Stimulated activated naive CD8-positive, alpha-beta T cell treated with anti-CD3 and anti-CD28 coated beads, Interleukin-15, Interleukin-2, amounts not matched to agents 100 U/mL and 50 U/mL, for 24 hours (primary cell): ENCODE results near the gene FEM1A.
"Not testable (repeated sequence)": the region's sequence is repeated elsewhere in the genome, so short reads cannot be mapped to it uniquely, and the experiment has no call there.

Experiments used
- ATAC-seq: fragments of 150-1000 bp; cut with Tn5 transposase; one replicate; pipeline ENCODE4 v1.10.0; 2021
- DNase-seq: peaks from one replicate; pipeline ENCODE4 v3.0.0; 2021

Gene FEM1A

GRCh38 chr19:4791183-4792018, at the start of gene FEM1A:
Gene FEM1A, plus strand, starts transcription at chr19:4791734. Its CDS starts 121 bp downstream, at chr19:4791855.
- DNase-seq = peak; percentile 99
- peak; percentile 98 for ATAC-seq

- DNase-seq (no peak), ATAC-seq (no peak)
These were observed 48.5 kb upstream of the FEM1A start for GRCh38 chr19:4742723-4743646.

GRCh38 chr19:4744451-4745174, 46.9 kb upstream of the FEM1A start:
- DNase-seq (no peak), ATAC-seq (peak; percentile 23)

GRCh38 chr19:4745175-4745574, 46.4 kb upstream of the FEM1A start:
- ATAC-seq = not testable (repeated sequence)

GRCh38 chr19:4745986-4746385, 45.5 kb upstream of the FEM1A start:
- no peak for ATAC-seq
- DNase-seq = no peak

More at GRCh38 chr19:4745175-4745574, 46.4 kb upstream of the FEM1A start:
- DNase-seq = not testable (repeated sequence)

GRCh38 chr19:4748185-4748584, 43.3 kb upstream of the FEM1A start:
- ATAC-seq = no peak
- no peak for DNase-seq

- no peak for ATAC-seq
These were observed 42.9 kb upstream of the FEM1A start for GRCh38 chr19:4748589-4748988.

GRCh38 chr19:4749870-4750590, 41.5 kb upstream of the FEM1A start:
- ATAC-seq = peak; percentile 23
- DNase-seq = no peak

More at GRCh38 chr19:4748589-4748988, 42.9 kb upstream of the FEM1A start:
- no peak for DNase-seq

GRCh38 chr19:4754248-4754647, 37.3 kb upstream of the FEM1A start:
- DNase-seq = no peak

GRCh38 chr19:4755459-4755858, 36.1 kb upstream of the FEM1A start:
- ATAC-seq (no peak), DNase-seq (no peak)

More at GRCh38 chr19:4754248-4754647, 37.3 kb upstream of the FEM1A start:
- ATAC-seq = no peak

- ATAC-seq = no peak
- DNase-seq = no peak
These were observed 33.5 kb upstream of the FEM1A start for GRCh38 chr19:4758082-4758481.

GRCh38 chr19:4758659-4759058, 32.9 kb upstream of the FEM1A start:
- no peak for DNase-seq
- no peak for ATAC-seq

GRCh38 chr19:4759388-4760284, 31.9 kb upstream of the FEM1A start:
- ATAC-seq = peak; percentile 77
- peak; percentile 76 for DNase-seq

- ATAC-seq = no peak
- DNase-seq = no peak
These were observed 31.3 kb upstream of the FEM1A start for GRCh38 chr19:4760285-4760650.

GRCh38 chr19:4763021-4763420, 28.5 kb upstream of the FEM1A start:
- ATAC-seq (no peak), DNase-seq (no peak)

GRCh38 chr19:4764393-4764660, 27.2 kb upstream of the FEM1A start:
- ATAC-seq (no peak), DNase-seq (no peak)

- ATAC-seq (peak; percentile 71), DNase-seq (peak; percentile 85)
These were observed 22.4 kb upstream of the FEM1A start for GRCh38 chr19:4768934-4769777.

GRCh38 chr19:4772566-4772965, 19.0 kb upstream of the FEM1A start:
- ATAC-seq (no peak), DNase-seq (no peak)

- ATAC-seq (no peak), DNase-seq (no peak)
These were observed 18.4 kb upstream of the FEM1A start for GRCh38 chr19:4773047-4773640.
